HG03060 (cell line): ENCODE measurements around the gene BCL3.

Experiments
- ATAC-seq: cut with Tn5 transposase; IDR thresholded peaks from one replicate; pipeline ENCODE4 v1.9.1; 2021; ENCODE audit warnings: low read depth, moderate number of reproducible peaks; ENCODE audit not compliant: unreplicated experiment

The BCL3 gene

DNA sequence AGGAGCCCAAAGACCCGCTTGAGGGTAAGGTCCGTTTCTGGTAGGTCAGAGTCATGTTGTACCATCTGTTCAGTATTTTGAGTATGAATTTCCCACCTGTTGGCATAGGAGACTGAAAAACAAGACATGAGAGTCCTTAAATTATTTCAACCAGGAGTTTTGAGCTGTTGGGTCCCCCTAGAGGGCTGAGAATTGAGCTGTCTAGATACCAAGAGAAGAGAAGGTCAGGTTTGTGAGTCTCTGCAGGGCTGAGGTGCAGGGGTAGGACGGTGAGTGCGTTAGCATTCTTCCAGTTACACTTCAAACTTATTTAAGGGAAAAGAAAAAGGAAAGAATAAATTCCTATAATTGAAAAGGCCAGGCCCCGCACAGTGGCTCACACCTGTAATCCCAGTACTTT, 34.2 kb downstream of the BCL3 start:
- ATAC-seq: no peak

DNA sequence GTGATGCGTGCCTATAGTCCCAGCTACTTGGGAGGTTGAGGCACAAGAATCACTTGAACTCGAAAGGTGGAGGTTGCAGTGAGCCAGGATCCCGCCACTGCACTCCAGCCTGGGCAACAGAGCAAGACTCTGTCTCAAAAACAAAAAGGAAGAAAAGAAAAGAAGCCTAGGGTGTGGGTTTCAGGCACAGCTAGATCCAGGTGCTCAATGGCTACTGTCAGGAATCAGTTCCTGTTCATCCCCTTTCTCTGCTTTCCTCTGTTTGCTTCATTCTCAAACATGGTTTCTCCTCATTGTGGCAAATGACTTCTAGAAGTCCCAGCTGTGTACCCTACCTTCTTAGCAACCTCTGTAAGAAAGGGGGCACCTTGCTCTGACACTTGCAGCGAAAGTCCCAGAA, 35.0 kb downstream of the BCL3 start:
- no peak for ATAC-seq

DNA sequence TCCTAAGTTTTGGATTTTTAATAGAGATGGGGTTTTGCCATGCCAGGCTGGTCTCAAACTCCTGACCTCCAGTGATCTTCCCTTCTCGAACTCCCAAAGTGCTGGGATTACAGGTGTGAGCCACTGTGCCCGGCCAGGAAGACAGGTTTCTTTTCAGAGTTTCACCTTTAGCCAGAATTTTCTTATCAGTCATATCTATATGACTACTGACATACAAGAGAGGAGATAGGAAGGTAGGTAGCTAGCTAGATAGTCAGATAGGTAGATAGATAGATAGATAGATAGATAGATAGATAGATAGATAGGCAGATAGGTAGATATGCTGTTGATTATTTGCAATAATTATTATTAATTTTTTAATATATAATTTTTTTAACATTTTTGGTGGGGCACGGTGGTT, 36.8 kb downstream of the BCL3 start:
- no peak for ATAC-seq

DNA sequence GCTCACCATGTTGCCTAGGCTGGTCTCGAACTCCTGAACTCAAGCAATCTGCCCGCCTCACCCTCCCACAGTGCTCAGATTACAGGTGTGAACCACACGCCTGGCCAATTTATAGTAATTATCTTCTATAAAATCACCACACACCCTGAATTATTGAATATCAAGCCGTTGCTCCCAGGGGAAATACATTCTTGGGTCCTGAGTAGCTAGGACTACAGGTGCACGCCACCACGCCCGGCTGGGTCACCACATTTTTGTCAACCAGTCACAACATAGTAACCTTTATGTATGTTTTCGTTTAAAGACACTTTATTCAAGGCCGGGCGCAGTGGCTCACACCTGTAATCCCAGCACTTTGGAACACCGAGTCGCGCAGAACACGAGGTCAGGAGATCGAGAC, 37.5 kb downstream of the BCL3 start:
- ATAC-seq: no peak

DNA sequence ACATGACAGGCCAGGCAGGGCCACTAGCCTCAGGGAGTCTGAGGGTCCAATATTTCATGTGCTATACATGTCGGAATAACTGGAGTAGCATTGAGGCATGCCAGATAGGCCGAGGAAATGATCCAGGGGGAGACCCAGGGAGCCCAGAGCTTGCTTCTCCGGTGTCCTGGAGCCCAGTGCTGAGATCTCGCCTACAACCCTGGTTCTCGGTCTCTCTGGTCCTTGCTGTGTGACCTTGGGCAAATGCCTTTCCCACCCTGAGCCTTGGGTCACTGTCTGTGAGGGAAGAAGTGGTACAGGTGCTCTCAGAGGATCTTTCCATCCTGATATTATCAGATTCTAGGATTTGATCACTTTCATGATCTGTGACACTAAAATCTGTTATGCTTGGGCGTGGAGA, 40.5 kb downstream of the BCL3 start:
- ATAC-seq: no peak

DNA sequence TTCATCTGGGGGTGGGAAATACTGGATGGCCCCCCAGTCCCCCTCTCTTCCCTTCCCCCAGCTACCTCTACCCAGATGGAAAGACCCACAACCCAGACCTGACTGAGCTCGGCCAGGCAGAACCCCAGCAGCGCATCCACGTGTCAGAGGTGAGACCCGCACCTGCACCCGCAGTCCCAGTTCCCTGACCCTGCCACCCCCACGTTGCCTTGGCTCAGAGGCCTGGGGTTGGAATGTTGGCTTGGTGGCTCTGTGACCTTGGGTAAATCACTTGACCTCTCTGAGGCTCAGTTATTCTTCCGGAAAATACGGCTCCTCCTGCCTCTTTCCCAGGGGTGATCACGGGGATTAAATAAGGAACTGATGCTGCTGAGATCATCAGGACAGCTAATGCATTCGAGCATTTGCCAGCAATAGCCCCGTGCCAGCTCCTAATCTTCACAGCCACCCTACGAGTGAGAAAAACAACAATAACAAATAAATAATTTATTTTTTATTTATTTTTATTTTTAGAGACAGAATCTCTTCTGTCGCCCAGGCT, 41.5 kb downstream of the BCL3 start:
- no peak for ATAC-seq

DNA sequence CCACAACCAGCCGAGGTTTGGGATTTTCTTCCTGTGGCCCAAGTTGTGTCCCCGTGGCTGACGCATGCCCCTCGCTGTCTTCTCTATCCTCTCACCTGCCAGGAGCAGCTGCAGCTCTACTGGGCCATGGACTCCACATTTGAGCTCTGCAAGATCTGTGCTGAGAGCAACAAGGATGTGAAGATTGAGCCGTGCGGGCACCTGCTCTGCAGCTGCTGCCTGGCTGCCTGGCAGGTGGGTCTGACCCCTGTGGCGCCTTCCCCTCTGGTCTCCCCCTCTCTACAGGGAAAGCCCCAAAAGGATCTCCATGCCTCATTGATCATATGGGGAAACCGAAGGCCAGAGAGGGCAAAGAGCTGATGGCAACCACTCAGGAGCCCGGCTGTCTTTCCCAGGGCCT, 43.8 kb downstream of the BCL3 start:
- ATAC-seq: no peak

DNA sequence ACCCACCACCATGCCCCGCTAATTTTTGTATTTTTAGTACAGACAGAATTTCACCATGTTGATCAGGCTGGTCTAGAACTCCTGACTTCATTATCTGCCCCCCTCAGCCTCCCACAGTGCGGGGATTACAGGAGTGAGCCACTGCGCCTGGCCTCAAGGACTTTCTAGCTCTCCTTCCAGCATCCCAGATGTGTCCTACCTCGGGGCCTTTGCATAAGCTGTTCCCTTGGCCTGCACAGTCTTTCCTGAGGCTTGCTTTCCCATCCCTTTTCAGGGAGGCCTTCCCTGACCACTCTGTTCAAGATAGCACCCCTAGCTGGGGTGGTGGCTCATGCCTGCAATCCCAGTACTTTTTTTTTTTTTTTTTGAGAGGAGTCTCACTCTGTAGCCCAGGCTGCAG, 46.1 kb downstream of the BCL3 start:
- ATAC-seq: no peak

DNA sequence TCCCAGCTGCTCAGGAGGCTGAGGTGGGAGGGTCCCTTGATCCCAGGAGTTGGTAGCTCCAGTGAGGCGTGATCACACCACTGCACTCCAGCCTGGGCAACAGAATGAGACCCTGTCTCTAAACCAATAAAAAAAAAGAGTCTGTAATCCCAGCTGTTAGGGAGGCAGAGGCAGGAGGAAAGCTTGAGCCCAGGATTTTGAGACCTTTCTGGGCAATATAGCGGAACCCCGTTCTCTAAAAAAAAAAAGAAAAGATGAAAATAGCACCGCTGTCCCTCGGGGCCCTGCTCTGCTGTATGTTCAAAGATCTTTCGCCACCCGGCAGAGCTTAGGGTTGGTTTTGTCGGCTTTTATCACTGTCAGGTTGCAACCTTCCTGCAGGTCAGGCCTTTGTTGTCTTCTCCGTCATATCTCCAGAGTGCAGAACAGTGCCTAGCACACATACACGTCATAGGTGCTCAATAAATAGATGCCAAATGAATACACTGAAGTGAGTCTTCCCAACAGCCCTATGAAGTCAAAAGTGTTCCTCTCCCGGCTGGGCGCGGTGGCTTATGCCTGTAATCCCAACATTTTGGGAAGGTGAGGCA, 47.0 kb downstream of the BCL3 start:
- ATAC-seq: no peak

DNA sequence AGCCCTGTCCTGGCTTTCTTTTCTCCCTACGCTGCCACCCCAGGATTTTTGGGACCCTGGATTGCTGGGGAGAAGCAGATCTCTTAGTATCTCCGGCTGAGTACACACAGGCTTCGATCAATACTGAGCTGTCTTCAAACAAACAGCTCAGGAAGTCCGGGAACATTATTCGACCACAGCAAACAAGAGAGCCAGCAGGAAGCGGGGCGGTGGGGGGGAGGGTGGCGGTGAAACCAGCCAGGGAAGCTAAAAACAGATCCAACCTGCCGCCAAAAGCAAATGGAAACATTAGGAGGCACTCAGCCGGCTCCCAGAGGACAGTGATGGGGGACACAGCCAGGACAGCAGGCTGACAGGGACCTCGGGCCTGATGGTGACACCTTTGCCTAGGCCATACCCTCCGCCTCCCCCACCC, 48.2 kb downstream of the BCL3 start:
- no peak for ATAC-seq

DNA sequence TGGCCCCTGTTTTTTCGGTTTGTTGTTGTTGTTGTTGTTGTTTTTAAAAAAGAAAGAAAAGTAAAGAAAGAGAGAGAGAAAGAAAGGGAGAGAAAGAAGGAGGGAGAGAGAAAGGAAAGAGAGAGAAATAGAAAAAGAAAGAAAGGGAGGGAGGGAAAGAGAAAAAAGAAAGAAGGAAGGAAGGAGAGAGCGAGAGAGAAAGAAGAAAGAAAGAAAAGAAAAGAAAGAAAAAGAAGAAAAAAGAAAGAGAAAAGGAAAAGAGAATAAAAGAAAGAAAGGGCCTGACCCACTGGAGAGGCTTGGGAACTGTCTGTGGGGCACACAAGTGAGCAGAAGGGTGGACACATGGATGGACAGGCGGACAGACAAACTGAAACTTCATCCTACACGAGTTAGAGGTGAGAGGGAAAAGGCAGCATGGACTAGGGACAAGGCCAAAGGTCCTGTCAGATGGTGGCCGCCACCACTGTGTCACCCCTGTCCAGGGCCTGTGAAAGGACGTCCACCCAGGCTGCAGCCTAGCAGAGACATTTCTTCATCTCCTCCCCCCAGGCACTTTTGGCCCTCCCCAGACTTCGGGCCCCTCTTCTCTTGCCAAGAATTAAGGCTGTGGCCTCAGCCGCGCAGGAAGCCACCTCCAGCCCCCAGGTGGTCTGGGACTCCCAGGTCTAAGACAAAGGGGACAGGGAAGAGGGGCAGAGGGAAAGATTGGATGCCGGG, 51.3 kb downstream of the BCL3 start:
- ATAC-seq: no peak

DNA sequence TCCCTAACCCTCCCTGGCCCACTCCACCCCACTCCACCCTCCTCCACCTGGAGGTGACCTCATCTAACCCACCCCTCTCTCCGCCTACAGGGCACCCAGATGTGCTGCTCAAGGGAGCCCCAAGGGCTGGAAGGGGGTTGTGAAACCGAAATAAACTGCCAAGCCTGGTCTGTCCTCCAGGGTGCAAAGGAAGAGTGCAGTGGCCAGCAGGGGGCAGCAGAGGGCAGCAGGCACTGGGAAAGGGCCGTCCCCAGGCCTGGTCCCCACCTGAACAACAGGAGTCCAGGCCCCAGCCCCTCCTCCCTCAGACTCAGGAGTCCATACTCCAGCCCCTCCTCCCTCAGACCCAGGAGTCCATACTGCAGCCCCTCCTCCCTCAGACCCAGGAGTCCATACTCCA, 52.0 kb downstream of the BCL3 start:
- ATAC-seq: no peak

DNA sequence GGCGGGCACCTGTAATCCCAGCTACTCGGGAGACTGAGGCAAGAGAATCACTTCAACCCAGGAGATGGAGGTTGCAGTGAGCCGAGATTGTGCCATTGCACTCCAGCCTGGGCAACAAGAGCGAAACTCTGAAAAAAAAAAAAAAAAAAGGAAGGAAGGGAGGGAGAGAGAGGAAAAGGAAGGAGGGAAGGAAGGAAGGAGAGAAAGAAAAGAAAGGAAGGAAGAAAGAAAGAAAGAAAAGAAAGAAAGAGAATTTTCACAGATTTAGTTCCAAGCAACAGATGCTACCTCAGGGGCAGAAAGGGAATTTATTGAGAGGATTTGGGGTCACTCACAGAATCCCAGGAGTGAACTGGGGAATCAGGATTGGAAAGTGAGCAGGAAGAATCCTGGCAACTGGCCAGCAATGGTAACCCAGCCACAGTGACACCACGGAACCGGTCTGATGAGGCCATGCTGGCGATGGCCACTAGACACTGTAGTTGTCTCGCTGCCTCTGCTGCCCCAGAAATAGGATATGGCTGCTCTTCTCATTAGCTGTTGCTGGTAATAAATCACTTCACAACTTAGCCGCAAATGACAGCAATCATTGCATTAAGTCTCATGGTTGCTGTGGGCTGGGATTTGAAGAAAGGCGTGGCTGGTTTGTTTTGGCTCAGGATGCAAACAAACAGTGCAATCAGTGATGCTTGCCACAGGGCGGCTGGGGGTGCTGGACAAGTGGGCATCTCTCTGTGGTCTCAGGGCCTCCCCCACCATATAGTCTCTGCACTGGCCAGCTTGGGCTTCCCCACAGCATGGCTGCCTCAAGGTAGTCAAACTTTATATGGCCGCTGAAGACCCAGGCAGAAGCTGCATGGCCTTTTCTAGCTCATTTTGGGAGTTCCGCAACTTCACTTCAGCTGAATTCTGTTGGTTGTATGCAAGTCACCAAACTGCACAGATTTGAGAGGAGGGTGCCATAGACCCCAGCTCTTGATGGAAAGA, 55.2 kb downstream of the BCL3 start:
- ATAC-seq: no peak

DNA sequence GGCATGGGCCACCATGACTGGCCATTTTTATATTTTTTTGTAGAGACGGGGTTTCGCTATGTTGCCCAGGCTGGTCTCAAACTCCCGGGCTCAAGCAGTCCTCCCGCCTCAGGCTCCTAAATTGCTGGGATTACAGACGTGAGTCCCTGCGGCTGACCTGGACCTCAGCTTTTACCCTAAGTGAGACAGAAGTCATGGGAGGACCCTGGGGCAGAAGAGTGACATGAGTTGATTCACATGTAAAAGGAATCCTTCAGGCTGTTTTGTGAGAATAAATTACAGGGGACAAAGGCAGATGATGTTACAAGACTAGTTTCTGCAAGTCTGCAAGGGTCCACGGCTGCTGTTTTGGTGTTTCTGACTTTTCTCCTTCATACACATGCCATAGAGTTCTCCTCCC, 57.8 kb downstream of the BCL3 start:
- ATAC-seq: no peak

DNA sequence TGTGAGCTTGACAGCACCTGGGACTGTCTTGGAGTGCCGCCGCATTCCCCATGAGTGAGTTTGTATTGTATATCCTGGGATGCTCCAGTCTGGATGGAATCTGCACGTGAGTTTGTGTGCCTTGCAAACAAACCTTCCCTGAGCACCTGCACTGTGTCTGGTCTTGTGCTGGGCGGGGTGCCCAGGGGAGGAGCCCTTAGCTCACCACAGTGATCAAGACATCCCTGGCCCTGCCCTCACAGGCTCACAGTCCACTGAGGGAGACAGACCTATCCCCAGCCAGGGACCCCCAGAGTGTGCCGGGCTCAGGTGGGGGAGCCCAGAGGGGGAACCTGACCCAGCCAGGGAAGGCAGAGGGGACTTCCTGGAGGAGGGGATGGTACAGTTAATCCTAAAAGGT, 58.7 kb downstream of the BCL3 start:
- ATAC-seq: no peak

DNA sequence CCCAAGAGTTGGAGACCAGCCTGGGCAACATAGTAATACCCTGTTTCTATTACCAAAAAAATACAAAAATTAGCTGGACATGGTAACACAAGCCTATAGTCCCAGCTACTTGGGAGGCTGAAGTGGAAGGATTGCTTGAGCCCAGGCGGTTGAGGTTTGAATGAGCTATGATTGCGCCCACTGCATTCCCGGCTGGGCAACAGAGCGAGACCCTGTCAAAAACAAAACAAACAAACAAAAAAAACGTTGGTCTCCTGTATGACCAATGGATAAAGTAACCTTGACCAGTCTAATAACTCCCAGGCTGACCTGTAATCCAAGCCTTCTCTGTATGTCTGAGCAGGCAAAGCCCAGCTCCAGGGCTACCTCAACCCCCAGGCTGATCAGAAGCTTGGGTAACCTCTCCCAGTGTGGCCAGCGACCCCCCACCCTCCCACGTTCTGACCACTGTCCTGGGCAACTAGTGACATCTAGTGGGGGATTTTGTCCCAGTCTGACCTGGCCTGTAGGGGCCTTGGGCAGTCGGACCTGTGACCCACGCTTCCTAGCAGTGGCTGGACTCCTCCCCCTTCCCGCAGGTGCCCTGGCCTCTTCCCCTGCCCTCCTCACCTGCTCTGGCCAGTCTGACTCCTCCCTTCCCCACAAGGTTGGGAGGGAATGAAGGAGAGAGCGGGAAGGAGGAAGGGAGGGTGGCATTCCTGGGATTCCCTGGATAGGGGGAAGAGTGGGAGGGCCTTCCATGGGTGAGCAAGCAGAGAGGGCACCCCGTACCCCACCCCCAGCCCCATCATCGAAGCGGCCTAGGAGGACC, 59.3 kb downstream of the BCL3 start:
- ATAC-seq: no peak

DNA sequence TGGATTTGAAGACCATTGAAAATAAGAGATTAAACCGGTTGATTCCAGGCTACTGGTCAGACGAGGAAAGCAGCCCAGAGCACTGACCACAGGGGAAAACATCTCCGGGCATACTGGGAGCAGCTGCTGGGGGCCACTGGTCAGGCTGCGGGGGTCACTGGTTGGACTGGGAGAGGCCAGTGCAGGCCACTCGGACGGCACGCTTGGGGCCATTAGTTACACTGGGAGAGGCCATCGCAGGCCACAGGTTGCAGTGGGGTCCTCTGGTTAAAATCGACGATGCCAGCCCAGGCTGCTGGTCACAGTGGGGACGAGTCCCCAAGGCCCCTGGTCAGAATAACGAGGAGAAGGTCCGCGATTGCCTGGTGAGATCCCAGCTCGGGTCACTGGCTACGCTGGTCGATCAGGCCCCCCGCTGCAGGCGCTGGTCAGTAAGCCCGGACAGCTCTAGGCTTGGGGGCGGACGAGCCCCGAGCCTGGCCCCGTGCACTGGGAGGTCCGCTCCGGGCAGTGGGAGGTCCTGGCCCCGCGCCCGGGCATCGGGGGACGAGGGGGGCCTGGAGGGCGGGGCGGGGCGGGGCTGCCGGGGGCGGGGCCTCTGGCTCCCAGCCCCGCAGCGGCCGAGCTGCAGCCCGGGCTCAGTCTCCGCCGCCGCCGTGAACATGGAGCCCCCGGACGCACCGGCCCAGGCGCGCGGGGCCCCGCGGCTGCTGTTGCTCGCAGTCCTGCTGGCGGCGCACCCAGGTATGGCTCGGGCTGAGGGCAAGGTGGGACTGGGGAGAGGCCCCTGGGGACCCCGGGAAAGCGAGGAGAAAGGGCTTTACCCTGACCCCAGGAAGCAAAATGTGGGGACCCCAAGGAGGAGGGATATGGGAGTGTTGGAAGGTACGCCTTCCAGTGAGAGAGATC, 60.2 kb downstream of the BCL3 start, which contains the start of gene BCAM:
Gene BCAM (plus strand): TSS at position 641 of the 909 bp plus-strand sequence. CDS start 22 bp downstream, at position 663.
- ATAC-seq: no peak
